Calu3 (cell line): ENCODE data around the gene VSIR. TPM values are rescaled to one million over a fixed set of nuclear protein-coding genes. Genes with fewer than 3 reads are reported as not detected.

Experiments used
- BruUV-seq: library from RNA; stranded (reverse); fragments of 400-500 nt; replicated peaks from 2 replicates; lab custom pipeline; 2021; lab: Mats Ljungman, UMichigan
- CTCF ChIA-PET: fragments of 300-600 bp; sonication (Branson Sonifier 250); formaldehyde crosslinking; loops from one replicate; lab custom pipeline; 2022; ENCODE audit warnings: antibody characterized with exemption; lab: Charles Lee
- DNase-seq: peaks from one replicate; pipeline ENCODE4 v3.0.0; 2022
- H3K27ac Mint-ChIP-seq: one replicate; pipeline ENCODE4 v1.8.0; 2022; ENCODE audit warnings: mixed read lengths; ENCODE audit not compliant: unreplicated experiment
- H3K27me3 Mint-ChIP-seq: one replicate; pipeline ENCODE4 v1.8.0; 2022; ENCODE audit warnings: mixed read lengths; ENCODE audit not compliant: unreplicated experiment
- H3K36me3 Mint-ChIP-seq: one replicate; pipeline ENCODE4 v1.8.0; 2022; ENCODE audit warnings: mild to moderate bottlenecking, moderate library complexity, mixed read lengths; ENCODE audit not compliant: insufficient read depth, unreplicated experiment
- H3K4me1 Mint-ChIP-seq: one replicate; pipeline ENCODE4 v1.8.0; 2022; ENCODE audit warnings: mild to moderate bottlenecking, low read depth, mixed read lengths; ENCODE audit not compliant: unreplicated experiment
- H3K4me3 Mint-ChIP-seq: one replicate; pipeline ENCODE4 v1.8.0; 2022; ENCODE audit warnings: mild to moderate bottlenecking, low read depth, moderate library complexity, mixed read lengths; ENCODE audit not compliant: unreplicated experiment
- H3K9me3 Mint-ChIP-seq: one replicate; pipeline ENCODE4 v1.8.0; 2022; ENCODE audit warnings: low read depth, mixed read lengths; ENCODE audit not compliant: unreplicated experiment
- intact Hi-C: fragments of 100-400 bp; cut with micrococcal nuclease; formaldehyde crosslinking; loops from one replicate; pipeline ENCODE4 v1.10.0; 2022; ENCODE audit not compliant: unreplicated experiment
- total RNA-seq: library from RNA; stranded (reverse); gene quantifications from 2 replicates; pipeline ENCODE4 v1.2.3, GENCODE V29; 2022
- TF ChIP-seq, protein P1 (sequence below): fragments of 200-600 bp; IDR thresholded peaks from one replicate; pipeline ENCODE4 v1.8.0; 2022; ENCODE audit warnings: antibody characterized with exemption; ENCODE audit not compliant: unreplicated experiment

Gene VSIR
- total RNA-seq, 1 experiment from 2014 or later = 30.1 TPM

DNA sequence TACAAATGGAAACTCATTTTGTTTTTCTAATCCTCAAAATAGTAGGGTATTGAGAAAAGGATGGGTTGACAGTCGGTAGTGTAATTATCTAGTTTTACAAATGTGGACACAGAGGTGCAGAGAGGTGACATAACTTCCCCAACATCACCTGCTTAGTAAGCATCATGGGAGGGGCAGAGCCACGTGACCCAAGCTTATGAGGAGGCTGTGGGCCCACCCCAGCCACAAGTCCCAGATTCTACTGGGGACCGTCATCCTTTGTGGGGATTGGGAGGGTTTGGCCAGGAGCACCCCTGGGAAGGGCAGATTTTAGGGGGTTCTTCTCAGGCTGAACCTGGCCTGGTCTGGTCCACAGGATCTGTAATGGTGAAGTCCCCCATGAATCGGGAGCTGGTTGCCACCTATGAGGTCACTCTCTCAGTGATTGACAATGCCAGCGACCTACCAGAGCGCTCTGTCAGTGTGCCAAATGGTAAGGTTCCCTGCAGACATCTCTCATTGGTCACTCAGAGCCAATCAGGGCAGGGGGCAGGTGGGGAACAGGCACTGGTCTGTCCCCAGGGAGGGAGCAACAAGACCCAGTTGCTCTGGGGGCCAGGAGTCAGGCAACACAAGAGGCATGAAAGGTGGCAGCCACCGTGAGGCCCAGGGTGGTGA, 23.6 kb upstream of the VSIR start:
- H3K4me1 Mint-ChIP-seq = no peaks in the 10 kb centered on the region
- H3K9me3 Mint-ChIP-seq = no peaks in the 10 kb centered on the region
- CTCF ChIA-PET = no interaction called here
- H3K4me3 Mint-ChIP-seq = no peak overlapping the region
- H3K27me3 Mint-ChIP-seq = peaks cover 44% of the 10 kb centered on the region
- BruUV-seq = no TSS peak
- TF ChIP-seq, protein P1, sequence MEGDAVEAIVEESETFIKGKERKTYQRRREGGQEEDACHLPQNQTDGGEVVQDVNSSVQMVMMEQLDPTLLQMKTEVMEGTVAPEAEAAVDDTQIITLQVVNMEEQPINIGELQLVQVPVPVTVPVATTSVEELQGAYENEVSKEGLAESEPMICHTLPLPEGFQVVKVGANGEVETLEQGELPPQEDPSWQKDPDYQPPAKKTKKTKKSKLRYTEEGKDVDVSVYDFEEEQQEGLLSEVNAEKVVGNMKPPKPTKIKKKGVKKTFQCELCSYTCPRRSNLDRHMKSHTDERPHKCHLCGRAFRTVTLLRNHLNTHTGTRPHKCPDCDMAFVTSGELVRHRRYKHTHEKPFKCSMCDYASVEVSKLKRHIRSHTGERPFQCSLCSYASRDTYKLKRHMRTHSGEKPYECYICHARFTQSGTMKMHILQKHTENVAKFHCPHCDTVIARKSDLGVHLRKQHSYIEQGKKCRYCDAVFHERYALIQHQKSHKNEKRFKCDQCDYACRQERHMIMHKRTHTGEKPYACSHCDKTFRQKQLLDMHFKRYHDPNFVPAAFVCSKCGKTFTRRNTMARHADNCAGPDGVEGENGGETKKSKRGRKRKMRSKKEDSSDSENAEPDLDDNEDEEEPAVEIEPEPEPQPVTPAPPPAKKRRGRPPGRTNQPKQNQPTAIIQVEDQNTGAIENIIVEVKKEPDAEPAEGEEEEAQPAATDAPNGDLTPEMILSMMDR = no peak
- no peaks in the 10 kb centered on the region for H3K36me3 Mint-ChIP-seq
- H3K27ac Mint-ChIP-seq = no peak overlapping the region
- no peak for DNase-seq
- intact Hi-C loops = no loop called here

GRCh38 chr10:71795248-71795647, 21.9 kb upstream of the VSIR start:
- DNase-seq = peak; percentile 49
- H3K36me3 Mint-ChIP-seq = no peaks in the 10 kb centered on the region
- H3K9me3 Mint-ChIP-seq = no peaks in the 10 kb centered on the region
- no peak overlapping the region for H3K27ac Mint-ChIP-seq
- H3K4me1 Mint-ChIP-seq = no peaks in the 10 kb centered on the region
- intact Hi-C loops = no loop called here
- no TSS peak for BruUV-seq
- no peak overlapping the region for H3K4me3 Mint-ChIP-seq
- CTCF ChIA-PET = no interaction called here
- peaks cover 59% of the 10 kb centered on the region for H3K27me3 Mint-ChIP-seq
- TF ChIP-seq, protein P1 = no peak

- Mint-ChIP-seq H3K4me1 (no peaks in the 10 kb centered on the region), H3K4me3 (no peak overlapping the region), H3K36me3 (no peaks in the 10 kb centered on the region), H3K27me3 (peaks cover 50% of the 10 kb centered on the region), H3K27ac (no peak overlapping the region), H3K9me3 (no peaks in the 10 kb centered on the region)
- BruUV-seq = no TSS peak
- CTCF ChIA-PET = interaction anchor here (0.7 kb wide), 1 partner anchor 8 kb away, joined by 4 read pairs; no protein-coding TSS in a partner anchor
- intact Hi-C loops = loop anchor here (2.0 kb wide), 1 partner anchor 60 kb away; the partner anchor contains the start of gene PSAP
- TF ChIP-seq, protein P1 = no peak
- DNase-seq = no peak
These were observed 17.6 kb upstream of the VSIR start for GRCh38 chr10:71790749-71791440.

- TF ChIP-seq, protein P1 = no peak
- CTCF ChIA-PET = no interaction called here
- H3K4me1 Mint-ChIP-seq = no peaks in the 10 kb centered on the region
- H3K4me3 Mint-ChIP-seq = no peak overlapping the region
- BruUV-seq = no TSS peak
- intact Hi-C loops = loop anchor here (2.0 kb wide), 1 partner anchor 61 kb away; the partner anchor contains the start of gene PSAP
- H3K27me3 Mint-ChIP-seq = peaks cover 50% of the 10 kb centered on the region
- no peak for DNase-seq
- no peaks in the 10 kb centered on the region for H3K9me3 Mint-ChIP-seq
- H3K27ac Mint-ChIP-seq = no peak overlapping the region
- no peaks in the 10 kb centered on the region for H3K36me3 Mint-ChIP-seq
These were observed 16.6 kb upstream of the VSIR start for GRCh38 chr10:71789871-71790270.
